GM18498 (cell line): ENCODE results near the gene PIAS2.
"Not testable (repeated sequence)": the region's sequence is repeated elsewhere in the genome, so short reads cannot be mapped to it uniquely, and the experiment has no call there.

ENCODE experiments used
- ATAC-seq: cut with Tn5 transposase; IDR thresholded peaks from one replicate; pipeline ENCODE4 v1.9.1; 2021; ENCODE audit warnings: mild to moderate bottlenecking, moderate library complexity; ENCODE audit not compliant: unreplicated experiment

PIAS2 gene

GRCh38 chr18:46833899-46834298 is 83.4 kb downstream of the PIAS2 start:
- no peak for ATAC-seq

GRCh38 chr18:46832849-46833248 is 84.5 kb downstream of the PIAS2 start:
- no peak for ATAC-seq

DNA sequence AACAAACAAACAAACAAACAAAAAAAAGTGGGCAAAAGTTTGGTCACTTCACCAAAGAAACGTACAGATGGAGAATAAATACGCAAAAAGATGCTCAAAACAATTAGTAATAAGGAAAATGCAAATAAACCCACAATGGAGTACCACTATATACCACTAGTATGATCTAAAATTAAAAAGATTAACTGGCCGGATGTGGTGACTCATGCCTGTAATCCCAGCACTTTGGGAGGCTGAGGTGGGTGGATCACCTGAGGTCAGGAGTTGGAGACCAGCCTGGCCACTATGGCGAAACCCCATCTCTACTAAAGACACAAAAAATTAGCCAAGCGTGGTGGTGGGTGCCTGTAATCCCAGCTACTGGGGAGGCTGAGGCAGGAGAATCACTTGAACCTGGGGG is 84.9 kb downstream of the PIAS2 start:
- not testable (repeated sequence) for ATAC-seq

DNA sequence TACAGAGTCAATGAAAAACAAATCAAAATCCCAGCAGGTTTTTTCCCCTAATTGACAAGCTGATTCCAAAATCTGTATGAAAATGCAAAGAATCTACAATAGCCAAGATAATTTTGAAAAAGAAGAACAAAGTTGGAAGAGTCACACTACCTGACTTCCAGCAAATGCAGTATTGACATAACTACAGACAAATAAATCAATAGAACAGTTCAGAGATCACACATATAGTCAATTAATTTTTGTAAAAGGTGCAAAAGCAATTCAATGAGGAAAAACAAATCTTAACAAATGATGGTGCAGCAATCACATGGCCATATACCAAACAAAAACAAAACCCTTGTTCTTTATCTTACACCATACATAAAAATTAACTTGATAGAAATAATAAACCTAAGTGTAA is 85.9 kb downstream of the PIAS2 start:
- ATAC-seq: no peak

DNA sequence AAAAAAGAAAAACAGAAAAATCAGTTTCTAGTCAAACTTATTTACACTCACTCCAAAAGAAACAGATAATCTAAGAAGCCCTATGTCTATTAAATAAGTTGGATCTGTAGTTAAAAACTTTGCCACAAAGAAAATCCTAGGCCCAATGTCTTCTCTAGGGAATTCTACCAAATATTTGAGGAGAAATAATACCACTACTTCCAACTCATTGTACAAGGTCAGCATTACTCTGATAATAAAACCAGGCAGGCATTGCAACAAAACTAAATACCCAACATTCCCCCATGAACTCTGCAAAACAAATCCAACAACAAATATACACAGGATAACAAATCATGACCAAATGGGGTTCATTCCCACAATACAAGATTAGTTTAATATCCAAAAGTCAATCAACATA is 86.7 kb downstream of the PIAS2 start:
- no peak for ATAC-seq

GRCh38 chr18:46829947-46830346 is 87.4 kb downstream of the PIAS2 start:
- no peak for ATAC-seq

- no peak for ATAC-seq
Observed at GRCh38 chr18:46829531-46829930, 87.8 kb downstream of the PIAS2 start.

DNA sequence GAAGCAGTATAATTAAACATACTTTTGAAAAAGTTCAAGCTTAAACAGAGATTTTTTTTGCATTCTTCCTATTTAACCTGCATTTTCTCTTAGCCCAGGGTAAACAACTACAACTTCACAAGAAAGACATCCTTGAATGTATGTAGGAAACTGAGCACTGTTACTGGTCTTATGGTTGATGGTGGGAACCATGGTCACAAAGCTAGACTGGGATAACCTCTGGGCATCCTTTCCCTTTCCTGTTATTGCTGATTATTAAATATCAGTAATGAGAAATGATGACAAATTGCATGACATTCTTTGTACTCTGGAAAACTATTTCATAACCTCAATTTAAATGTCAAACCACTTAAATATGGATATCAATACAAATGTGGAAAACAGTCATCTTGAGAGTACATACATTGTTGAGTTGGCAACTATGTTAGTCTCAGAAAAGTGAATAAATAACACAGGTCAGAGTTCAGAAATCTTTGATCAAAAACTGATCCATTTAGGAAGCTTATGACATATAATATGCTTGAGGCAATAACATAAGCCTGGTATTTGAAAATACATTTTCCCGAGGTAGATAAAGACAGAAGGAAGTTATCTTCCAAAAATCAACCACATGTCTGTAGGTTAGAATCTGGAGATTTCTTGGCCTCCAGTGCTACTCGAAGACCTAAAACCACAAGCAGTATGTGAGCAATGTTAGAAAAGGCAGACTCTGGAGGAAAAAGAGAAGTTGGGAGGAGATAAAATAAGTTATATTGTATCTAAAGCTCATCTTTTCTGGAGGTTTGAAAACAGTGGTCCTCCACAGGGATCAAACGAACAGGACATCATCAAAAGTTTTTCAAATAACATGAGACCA is 95.2 kb downstream of the PIAS2 start:
- ATAC-seq: no peak

GRCh38 chr18:46820863-46821262 is 96.4 kb downstream of the PIAS2 start:
- no peak for ATAC-seq

GRCh38 chr18:46815661-46816060 is 101.6 kb downstream of the PIAS2 start:
- no peak for ATAC-seq

DNA sequence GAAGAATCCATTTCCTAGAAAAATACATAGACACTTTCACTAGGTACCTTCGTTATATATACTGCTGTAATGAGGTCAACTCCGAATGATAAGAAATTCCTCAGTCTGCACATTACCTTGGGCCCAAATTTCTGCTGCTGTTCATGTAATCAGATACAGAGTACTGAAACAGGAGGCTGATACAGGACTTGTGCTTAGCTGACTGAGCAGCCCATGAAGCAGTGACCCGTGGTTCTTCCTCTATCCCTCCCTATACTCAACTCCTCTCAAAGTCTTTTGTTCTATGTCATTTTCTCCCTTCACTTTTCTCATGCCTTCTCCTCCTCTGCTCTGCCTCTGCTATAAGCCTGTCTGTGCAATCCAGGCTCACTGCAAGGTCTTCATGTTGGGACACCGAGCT is 102.9 kb downstream of the PIAS2 start:
- ATAC-seq: no peak

- no peak for ATAC-seq
Observed at GRCh38 chr18:46812311-46812710, 105.0 kb downstream of the PIAS2 start.

GRCh38 chr18:46810481-46811000 is 106.8 kb downstream of the PIAS2 start:
- ATAC-seq: no peak

DNA sequence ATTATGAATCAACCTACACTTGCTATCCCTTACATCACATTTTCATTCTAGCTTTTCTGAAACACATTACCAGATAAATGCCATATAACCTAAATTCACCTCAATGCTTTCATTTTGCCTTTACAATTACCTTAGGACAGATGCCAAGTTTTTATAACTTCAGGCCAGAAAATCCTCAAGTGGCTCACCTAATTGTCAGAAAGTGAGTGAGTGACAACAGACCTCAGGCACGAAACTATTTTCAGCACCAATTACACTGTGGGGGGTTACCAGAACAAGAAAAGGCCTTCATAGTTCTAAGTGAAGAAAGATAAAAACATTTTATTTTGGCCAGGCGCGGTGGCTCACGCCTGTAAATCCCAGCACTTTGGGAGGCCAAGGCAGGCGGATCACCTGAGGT is 108.2 kb downstream of the PIAS2 start:
- ATAC-seq: no peak

DNA sequence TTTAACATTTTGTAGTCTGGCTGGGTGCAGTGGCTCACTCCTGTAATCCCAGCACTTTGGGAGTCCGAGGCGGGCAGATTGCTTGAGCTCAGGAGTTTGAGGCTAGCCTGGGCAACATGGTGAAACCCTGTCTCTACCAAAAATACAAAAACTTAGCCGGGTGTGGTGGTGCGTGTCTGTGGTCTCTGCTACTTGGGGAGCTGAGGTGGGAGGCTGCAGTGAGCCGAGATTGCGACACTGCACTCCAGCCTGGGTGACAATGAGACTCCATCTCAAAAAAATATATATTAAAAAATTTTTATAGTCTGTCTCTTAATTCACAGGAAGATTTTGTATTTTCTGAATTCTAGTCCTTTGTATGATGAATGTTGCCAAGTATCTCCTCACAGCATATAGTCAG is 121.4 kb downstream of the PIAS2 start:
- ATAC-seq: not testable (repeated sequence)

DNA sequence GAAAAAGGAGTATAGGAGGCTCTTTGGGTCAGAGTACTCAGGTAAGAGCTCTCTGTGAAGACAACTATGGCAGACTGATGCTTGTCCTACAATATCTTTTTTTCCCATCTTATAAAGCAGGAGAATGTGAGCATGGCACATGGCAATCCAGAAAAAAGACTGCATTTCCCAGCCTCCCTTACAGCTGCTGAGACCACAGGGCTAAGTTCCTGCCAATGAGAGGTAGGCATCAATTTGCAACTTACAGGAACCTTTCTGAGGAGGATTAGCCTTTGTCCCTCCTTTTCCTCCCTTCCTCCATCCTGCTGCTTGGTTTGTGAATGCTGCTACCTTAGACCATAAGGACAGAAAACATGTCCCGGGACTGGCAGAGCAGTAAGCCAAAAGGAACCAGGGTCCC is 122.7 kb downstream of the PIAS2 start:
- ATAC-seq: no peak

GRCh38 chr18:46793565-46793964 is 123.7 kb downstream of the PIAS2 start:
- no peak for ATAC-seq

GRCh38 chr18:46789088-46789487 is 128.2 kb downstream of the PIAS2 start:
- ATAC-seq: no peak

GRCh38 chr18:46787674-46788073 is 129.6 kb downstream of the PIAS2 start:
- ATAC-seq: no peak

GRCh38 chr18:46772357-46772756 is 144.9 kb downstream of the PIAS2 start:
- ATAC-seq: no peak

GRCh38 chr18:46771141-46771540 is 146.2 kb downstream of the PIAS2 start:
- ATAC-seq: no peak

- ATAC-seq: no peak
Observed at GRCh38 chr18:46770708-46771107, 146.6 kb downstream of the PIAS2 start.
